Measurements from ENCODE around the gene ATXN2.
"Not testable (repeated sequence)": the region's sequence is repeated elsewhere in the genome, so short reads cannot be mapped to it uniquely, and the experiment has no call there.

ATXN2 gene

GRCh38 chr12:111413442-111414086 lies 185.6 kb downstream of the ATXN2 start:
- DNase-seq, result peak; percentile 84 to 94

- DNase-seq, result peak in 1 of 2 donors; percentile 0
Measured at GRCh38 chr12:111412830-111413441, 186.2 kb downstream of the ATXN2 start.

- DNase-seq, result peak in 1 of 2 donors; percentile 15
Measured at GRCh38 chr12:111412007-111412829, 186.9 kb downstream of the ATXN2 start.

GRCh38 chr12:111411185-111411764 lies 187.8 kb downstream of the ATXN2 start:
- no peak for DNase-seq

- DNase-seq, result peak; percentile 27 to 45
Measured at GRCh38 chr12:111410431-111411184, 188.5 kb downstream of the ATXN2 start.

- peak; percentile 54 to 69 for DNase-seq
Measured at GRCh38 chr12:111409780-111410430, 189.2 kb downstream of the ATXN2 start.

- no peak for DNase-seq
Measured at GRCh38 chr12:111409403-111409779, 189.7 kb downstream of the ATXN2 start.

- no peak for DNase-seq
Measured at GRCh38 chr12:111408686-111409402, 190.3 kb downstream of the ATXN2 start.

- peak; percentile 90 for DNase-seq
Measured at GRCh38 chr12:111408116-111408440, 191.0 kb downstream of the ATXN2 start.

- DNase-seq, result no peak
Measured at GRCh38 chr12:111407377-111408115, 191.6 kb downstream of the ATXN2 start.

GRCh38 chr12:111406474-111407376 lies 192.4 kb downstream of the ATXN2 start:
- DNase-seq, result peak; percentile 67 to 77

- DNase-seq, result no peak
Measured at GRCh38 chr12:111405859-111406473, 193.1 kb downstream of the ATXN2 start, which contains the start of gene SH2B3. TSS of gene SH2B3 (plus strand) at chr12:111405923. CDS start at chr12:111418146, 12,223 bp downstream.

GRCh38 chr12:111405149-111405858 lies 193.8 kb downstream of the ATXN2 start:
- DNase-seq, result peak; percentile 99 to 100

- DNase-seq, result peak; percentile 50 to 81
Measured at GRCh38 chr12:111404362-111405148, 194.6 kb downstream of the ATXN2 start.

GRCh38 chr12:111402490-111402824 lies 196.7 kb downstream of the ATXN2 start:
- DNase-seq, result not testable (repeated sequence)

Measured in inflammatory macrophage (primary cell).